Measurements from ENCODE around the gene SYNGR3.

SYNGR3 gene

GRCh38 chr16:1945559-1946391 lies 44.0 kb upstream of the SYNGR3 start:
- H3K79me2 ChIP-seq (ENCODE audit: low read length): peaks cover 4% of the 10 kb centered on the region
- H3K9ac ChIP-seq (ENCODE audit: low read length): no peak overlapping the region
- H3K9me3 ChIP-seq (replicated peaks; ENCODE audit: insufficient read depth, low read length): no peaks in the 10 kb centered on the region
- H2AFZ ChIP-seq (ENCODE audit: low read length): no peak overlapping the region
- H3K27me3 ChIP-seq (replicated peaks; ENCODE audit: insufficient read depth, low read length): peaks cover 6% of the 10 kb centered on the region; the same call in 1 of the 2 replicates
- TF ChIP-seq EZH2phosphoT487 (IDR thresholded peaks at IDR 0.05; ENCODE audit: low read length) (no peak), CTCF (IDR thresholded peaks at IDR 0.05; ENCODE audit: low read length) (no peak), EZH2 (optimal IDR thresholded peaks at IDR 0.05; ENCODE audit: low read depth, low read length) (no peak)
- H3K4me2 ChIP-seq (ENCODE audit: low read depth, low read length): no peak overlapping the region
- H3K4me1 ChIP-seq (ENCODE audit: low read length): no peaks in the 10 kb centered on the region
- no peak for DNase-seq
- H3K9me2 ChIP-seq (replicated peaks; ENCODE audit: insufficient read depth, low read length): no peaks in the 10 kb centered on the region
- H3K4me3 ChIP-seq (ENCODE audit: low read length): no peak overlapping the region
- H4K20me1 ChIP-seq (ENCODE audit: insufficient read depth, low read length): no peaks in the 10 kb centered on the region
- no peaks in the 10 kb centered on the region for H3F3A ChIP-seq (ENCODE audit: insufficient read depth, low read length)
- no peaks in the 10 kb centered on the region for H3K36me3 ChIP-seq (replicated peaks; ENCODE audit: insufficient read depth, low read length)
- no peak overlapping the region for H3K27ac ChIP-seq (ENCODE audit: low read length)

- H3K4me3 ChIP-seq (ENCODE audit: low read length): no peak overlapping the region
- no peaks in the 10 kb centered on the region for H3K4me1 ChIP-seq (ENCODE audit: low read length)
- H3K9ac ChIP-seq (ENCODE audit: low read length): no peak overlapping the region
- no peak overlapping the region for H3K27ac ChIP-seq (ENCODE audit: low read length)
- no peaks in the 10 kb centered on the region for H3K36me3 ChIP-seq (replicated peaks; ENCODE audit: insufficient read depth, low read length)
- H3K9me3 ChIP-seq (replicated peaks; ENCODE audit: insufficient read depth, low read length): no peaks in the 10 kb centered on the region
- no peaks in the 10 kb centered on the region for H3K9me2 ChIP-seq (replicated peaks; ENCODE audit: insufficient read depth, low read length)
- no peaks in the 10 kb centered on the region for H3F3A ChIP-seq (ENCODE audit: insufficient read depth, low read length)
- H3K79me2 ChIP-seq (ENCODE audit: low read length): peaks cover 4% of the 10 kb centered on the region
- no peak for DNase-seq
- no peak for TF ChIP-seq CTCF (IDR thresholded peaks at IDR 0.05; ENCODE audit: low read length)
- no peak for TF ChIP-seq EZH2 (optimal IDR thresholded peaks at IDR 0.05; ENCODE audit: low read depth, low read length)
- TF ChIP-seq EZH2phosphoT487 (IDR thresholded peaks at IDR 0.05; ENCODE audit: low read length): no peak
- no peak overlapping the region for H3K4me2 ChIP-seq (ENCODE audit: low read depth, low read length)
- no peak overlapping the region for H2AFZ ChIP-seq (ENCODE audit: low read length)
- H3K27me3 ChIP-seq (replicated peaks; ENCODE audit: insufficient read depth, low read length): peaks cover 6% of the 10 kb centered on the region; the same call in 1 of the 2 replicates
- H4K20me1 ChIP-seq (ENCODE audit: insufficient read depth, low read length): no peaks in the 10 kb centered on the region
Measured at GRCh38 chr16:1946495-1947368, 43.0 kb upstream of the SYNGR3 start.

- no peak for TF ChIP-seq EZH2 (optimal IDR thresholded peaks at IDR 0.05; ENCODE audit: low read depth, low read length)
- TF ChIP-seq CTCF (IDR thresholded peaks at IDR 0.05; ENCODE audit: low read length): no peak
- TF ChIP-seq EZH2phosphoT487 (IDR thresholded peaks at IDR 0.05; ENCODE audit: low read length): no peak
- DNase-seq: no peak
Measured at GRCh38 chr16:1947369-1947670, 42.5 kb upstream of the SYNGR3 start.

More at GRCh38 chr16:1947369-1947670, 42.5 kb upstream of the SYNGR3 start:
- H3K4me3 ChIP-seq (ENCODE audit: low read length): no peak overlapping the region
- H3K9me2 ChIP-seq (replicated peaks; ENCODE audit: insufficient read depth, low read length): no peaks in the 10 kb centered on the region
- no peaks in the 10 kb centered on the region for H4K20me1 ChIP-seq (ENCODE audit: insufficient read depth, low read length)
- H3K4me1 ChIP-seq (ENCODE audit: low read length): no peaks in the 10 kb centered on the region
- no peaks in the 10 kb centered on the region for H3K9me3 ChIP-seq (replicated peaks; ENCODE audit: insufficient read depth, low read length)
- H3K4me2 ChIP-seq (ENCODE audit: low read depth, low read length): no peak overlapping the region
- H3K79me2 ChIP-seq (ENCODE audit: low read length): peaks cover 4% of the 10 kb centered on the region
- H3K36me3 ChIP-seq (replicated peaks; ENCODE audit: insufficient read depth, low read length): no peaks in the 10 kb centered on the region
- H3K9ac ChIP-seq (ENCODE audit: low read length): no peak overlapping the region
- H3F3A ChIP-seq (ENCODE audit: insufficient read depth, low read length): no peaks in the 10 kb centered on the region
- no peak overlapping the region for H3K27ac ChIP-seq (ENCODE audit: low read length)
- H3K27me3 ChIP-seq (replicated peaks; ENCODE audit: insufficient read depth, low read length): peaks cover 6% of the 10 kb centered on the region; the same call in 1 of the 2 replicates
- H2AFZ ChIP-seq (ENCODE audit: low read length): no peak overlapping the region

Data from MM.1S (cell line).